GM12875 (cell line): ENCODE measurements around the gene DPP8.
"Not testable (repeated sequence)": the region's sequence is repeated elsewhere in the genome, so short reads cannot be mapped to it uniquely, and the experiment has no call there.

ENCODE experiments used
- H3K4me3 ChIP-seq: one replicate; pipeline ENCODE4 v1.5.1; 2011; ENCODE audit warnings: low read depth, low read length, control low read depth
- TF ChIP-seq, protein P1 (sequence below): IDR thresholded peaks from 2 replicates; pipeline ENCODE4 v1.5.1; 2011; ENCODE audit warnings: low read depth, mild to moderate bottlenecking, control low read depth, inconsistent platforms, low read length, moderate library complexity, borderline replicate concordance; ENCODE audit not compliant: insufficient read depth

Gene DPP8

GRCh38 chr15:65553691-65554090 is 36.2 kb upstream of the DPP8 start:
- TF ChIP-seq, protein P1, sequence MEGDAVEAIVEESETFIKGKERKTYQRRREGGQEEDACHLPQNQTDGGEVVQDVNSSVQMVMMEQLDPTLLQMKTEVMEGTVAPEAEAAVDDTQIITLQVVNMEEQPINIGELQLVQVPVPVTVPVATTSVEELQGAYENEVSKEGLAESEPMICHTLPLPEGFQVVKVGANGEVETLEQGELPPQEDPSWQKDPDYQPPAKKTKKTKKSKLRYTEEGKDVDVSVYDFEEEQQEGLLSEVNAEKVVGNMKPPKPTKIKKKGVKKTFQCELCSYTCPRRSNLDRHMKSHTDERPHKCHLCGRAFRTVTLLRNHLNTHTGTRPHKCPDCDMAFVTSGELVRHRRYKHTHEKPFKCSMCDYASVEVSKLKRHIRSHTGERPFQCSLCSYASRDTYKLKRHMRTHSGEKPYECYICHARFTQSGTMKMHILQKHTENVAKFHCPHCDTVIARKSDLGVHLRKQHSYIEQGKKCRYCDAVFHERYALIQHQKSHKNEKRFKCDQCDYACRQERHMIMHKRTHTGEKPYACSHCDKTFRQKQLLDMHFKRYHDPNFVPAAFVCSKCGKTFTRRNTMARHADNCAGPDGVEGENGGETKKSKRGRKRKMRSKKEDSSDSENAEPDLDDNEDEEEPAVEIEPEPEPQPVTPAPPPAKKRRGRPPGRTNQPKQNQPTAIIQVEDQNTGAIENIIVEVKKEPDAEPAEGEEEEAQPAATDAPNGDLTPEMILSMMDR, result no peak

GRCh38 chr15:65552851-65553250 is 35.4 kb upstream of the DPP8 start:
- H3K4me3 ChIP-seq, result not testable (repeated sequence)

More at GRCh38 chr15:65553691-65554090, 36.2 kb upstream of the DPP8 start:
- no peak overlapping the region for H3K4me3 ChIP-seq

DNA sequence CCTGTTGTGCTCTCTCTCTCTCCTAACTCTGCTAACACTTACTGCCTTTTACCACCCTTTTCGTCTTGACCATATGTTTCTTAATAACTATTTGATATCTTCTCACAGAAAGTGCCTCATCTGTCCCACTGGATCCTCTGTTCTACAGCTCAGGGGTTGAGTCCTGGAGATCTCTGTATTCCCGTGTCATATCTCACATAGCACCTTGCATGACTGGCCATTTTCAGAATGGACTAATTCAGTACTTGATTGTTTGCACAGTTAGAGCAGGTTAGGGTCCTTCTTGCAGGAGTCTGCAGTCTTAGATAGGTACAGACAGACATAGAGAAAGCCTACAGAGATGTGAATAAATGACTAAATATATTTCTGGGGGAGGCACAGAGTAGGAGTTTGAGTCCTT is 33.7 kb upstream of the DPP8 start:
- no peak overlapping the region for H3K4me3 ChIP-seq
- TF ChIP-seq, protein P1, result no peak

GRCh38 chr15:65550681-65551098 is 33.2 kb upstream of the DPP8 start:
- TF ChIP-seq, protein P1, result no peak

DNA sequence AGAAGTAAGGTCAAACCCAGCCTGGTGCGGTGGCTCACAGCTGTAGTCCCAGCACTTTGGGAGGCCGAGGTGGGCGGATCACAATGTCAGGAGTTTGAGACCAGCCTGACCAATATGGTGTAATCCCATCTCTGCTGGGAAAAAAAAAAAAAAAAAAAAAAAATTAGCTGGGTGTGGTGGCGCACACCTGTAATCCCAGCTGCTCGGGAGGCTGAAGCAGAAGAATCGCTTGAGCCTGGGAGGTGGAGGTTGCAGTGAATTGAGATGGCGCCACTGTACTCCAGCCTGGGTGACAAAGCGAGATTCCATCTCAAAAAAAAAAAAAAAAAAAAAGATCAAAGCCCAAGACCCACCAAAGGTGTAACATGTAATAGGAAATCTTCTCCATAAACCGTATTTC is 31.8 kb upstream of the DPP8 start:
- not testable (repeated sequence) for H3K4me3 ChIP-seq

More at GRCh38 chr15:65550681-65551098, 33.2 kb upstream of the DPP8 start:
- H3K4me3 ChIP-seq, result no peak overlapping the region

GRCh38 chr15:65547841-65548240 is 30.4 kb upstream of the DPP8 start:
- no peak overlapping the region for H3K4me3 ChIP-seq
- TF ChIP-seq, protein P1, result no peak

DNA sequence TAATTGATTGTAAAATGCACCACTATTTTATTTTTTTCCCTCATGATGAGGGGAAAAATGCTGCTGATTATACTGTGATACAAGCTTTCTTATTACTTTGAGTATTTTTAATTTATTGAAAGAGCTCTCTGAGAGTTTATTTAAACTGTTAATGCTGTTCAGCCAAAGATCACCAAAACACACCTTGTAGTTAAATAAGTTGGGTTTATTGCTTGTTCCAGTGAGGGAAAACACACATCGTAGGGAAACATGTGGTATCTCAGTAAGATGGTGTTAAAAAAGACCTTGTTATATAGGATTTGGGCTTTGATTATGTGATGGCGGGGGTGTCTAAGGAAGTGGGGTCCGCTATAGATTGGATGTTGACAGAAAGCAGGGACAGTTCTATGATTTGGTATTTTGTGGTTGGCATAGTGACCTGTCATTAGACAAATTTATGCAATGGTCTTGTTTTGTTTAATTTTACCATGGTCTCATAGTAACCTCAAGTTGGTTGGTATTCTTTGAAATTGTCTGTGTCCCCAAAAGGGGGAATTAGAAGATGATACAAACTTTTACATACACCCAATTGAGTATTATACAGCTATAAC is 23.8 kb upstream of the DPP8 start:
- TF ChIP-seq, protein P1, result no peak
- no peak overlapping the region for H3K4me3 ChIP-seq

DNA sequence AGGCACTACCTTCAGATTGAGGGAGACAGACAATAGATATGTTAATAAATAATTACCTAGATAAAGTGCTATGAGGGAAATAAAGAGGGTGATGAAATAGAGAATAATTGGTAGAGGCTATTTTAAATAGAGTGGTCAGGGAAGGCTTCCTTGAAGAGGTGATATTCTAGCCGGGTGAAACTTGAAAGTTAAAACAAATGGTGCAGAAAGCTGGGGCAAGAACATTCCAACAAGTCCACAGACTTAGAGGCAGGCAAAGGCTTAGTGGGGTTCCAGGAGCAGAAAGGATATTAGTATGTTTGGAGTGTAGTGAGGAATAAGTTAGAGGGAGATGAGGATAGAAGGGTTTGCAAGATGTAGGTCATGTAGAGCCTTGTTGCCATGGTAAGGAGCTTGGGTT is 22.8 kb upstream of the DPP8 start:
- TF ChIP-seq, protein P1, result no peak
- H3K4me3 ChIP-seq, result no peak overlapping the region
